ENCODE measurements around the gene IL37. TPM values are rescaled to one million over a fixed set of nuclear protein-coding genes. Genes with fewer than 3 reads are reported as not detected.

The IL37 gene, protein sequence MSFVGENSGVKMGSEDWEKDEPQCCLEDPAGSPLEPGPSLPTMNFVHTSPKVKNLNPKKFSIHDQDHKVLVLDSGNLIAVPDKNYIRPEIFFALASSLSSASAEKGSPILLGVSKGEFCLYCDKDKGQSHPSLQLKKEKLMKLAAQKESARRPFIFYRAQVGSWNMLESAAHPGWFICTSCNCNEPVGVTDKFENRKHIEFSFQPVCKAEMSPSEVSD
- total RNA-seq (2014; rRNA removed; shearing (Covaris generic)) (not detected in 2 replicates), polyA plus RNA-seq (2016; fragmentation: Nextera tagmentation; extraction: Ambion mirVana) (not detected in 2 replicates)
- long read RNA-seq = 0 reads

- H3K36me3 ChIP-seq (ENCODE audit: insufficient read depth) = no peaks in the 10 kb centered on the region
- no peaks in the 10 kb centered on the region for H3K4me1 ChIP-seq (ENCODE audit: insufficient read depth)
- no peaks in the 10 kb centered on the region; the same call in 1 of the 2 replicates for H3K9me2 ChIP-seq (ENCODE audit: insufficient read depth)
- no peak for ATAC-seq
- no peak within 1 kb of the TSS for H2AFZ ChIP-seq
- no peaks in the 10 kb centered on the region for H4K20me1 ChIP-seq (replicated peaks; ENCODE audit: insufficient read depth)
- H3K27ac Mint-ChIP-seq = no peak within 1 kb of the TSS
- no peak within 1 kb of the TSS for H3K4me3 ChIP-seq
- peaks cover 2% of the 10 kb centered on the region; the same call in 2 of the 3 replicates for H3K9me3 Mint-ChIP-seq
- H3K4me1 Mint-ChIP-seq = no peaks in the 10 kb centered on the region
- H3F3A ChIP-seq (replicated peaks; ENCODE audit: low read depth) = no peaks in the 10 kb centered on the region
- H3K4me2 ChIP-seq = no peak within 1 kb of the TSS
- no peaks in the 10 kb centered on the region for H3K27me3 ChIP-seq (ENCODE audit: insufficient read depth)
- DNase-seq (ENCODE audit: low spot score) = no peak
- H3K27me3 Mint-ChIP-seq (ENCODE audit: insufficient read depth, low read depth, poor library complexity) = peaks cover 12% of the 10 kb centered on the region
- H3K4me3 Mint-ChIP-seq = no peak within 1 kb of the TSS
- no peaks in the 10 kb centered on the region for H3K36me3 Mint-ChIP-seq (ENCODE audit: low read depth)
- no peaks in the 10 kb centered on the region for H3K79me2 ChIP-seq (replicated peaks; ENCODE audit: insufficient read depth)
- TF ChIP-seq ZNF114 (CRISPR knock-in tag; IDR thresholded peaks at IDR 0.05) (no peak), CTCF (conservative IDR thresholded peaks at IDR 0.05; ENCODE audit: low read depth in 2 of 2) (no peak), REST (IDR thresholded peaks at IDR 0.05; ENCODE audit: unreplicated experiment) (no peak), NANOG (IDR thresholded peaks at IDR 0.05; ENCODE audit: borderline replicate concordance) (no peak)
- TF ChIP-seq, protein P1, sequence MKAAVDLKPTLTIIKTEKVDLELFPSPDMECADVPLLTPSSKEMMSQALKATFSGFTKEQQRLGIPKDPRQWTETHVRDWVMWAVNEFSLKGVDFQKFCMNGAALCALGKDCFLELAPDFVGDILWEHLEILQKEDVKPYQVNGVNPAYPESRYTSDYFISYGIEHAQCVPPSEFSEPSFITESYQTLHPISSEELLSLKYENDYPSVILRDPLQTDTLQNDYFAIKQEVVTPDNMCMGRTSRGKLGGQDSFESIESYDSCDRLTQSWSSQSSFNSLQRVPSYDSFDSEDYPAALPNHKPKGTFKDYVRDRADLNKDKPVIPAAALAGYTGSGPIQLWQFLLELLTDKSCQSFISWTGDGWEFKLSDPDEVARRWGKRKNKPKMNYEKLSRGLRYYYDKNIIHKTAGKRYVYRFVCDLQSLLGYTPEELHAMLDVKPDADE (IDR thresholded peaks at IDR 0.05) = no peak
- H3K27ac ChIP-seq (ENCODE audit: low read depth) = no peak within 1 kb of the TSS
These were observed at the start of gene IL37 for GRCh38 chr2:112910865-112911264. TSS of gene IL37 (plus strand) at chr2:112911165. CDS start at chr2:112913013, 1,848 bp downstream.

- no peak overlapping the region for H3K4me3 Mint-ChIP-seq
- Histone ChIP-seq H3K9me2 (ENCODE audit: insufficient read depth) (no peaks in the 10 kb centered on the region; the same call in 1 of the 2 replicates), H2AFZ (no peak overlapping the region), H3K27ac (ENCODE audit: low read depth) (no peak overlapping the region), H3K79me2 (replicated peaks; ENCODE audit: insufficient read depth) (no peaks in the 10 kb centered on the region), H3K36me3 (ENCODE audit: insufficient read depth) (peaks cover 18% of the 10 kb centered on the region), H3K27me3 (ENCODE audit: insufficient read depth) (no peaks in the 10 kb centered on the region), H3K4me2 (no peak overlapping the region), H3F3A (replicated peaks; ENCODE audit: low read depth) (no peaks in the 10 kb centered on the region), H3K4me1 (ENCODE audit: insufficient read depth) (no peaks in the 10 kb centered on the region), H4K20me1 (replicated peaks; ENCODE audit: insufficient read depth) (no peaks in the 10 kb centered on the region), H3K4me3 (no peak overlapping the region)
- no peak for DNase-seq (ENCODE audit: low spot score)
- no peak for ATAC-seq
- peaks cover 4% of the 10 kb centered on the region for H3K27me3 Mint-ChIP-seq (ENCODE audit: insufficient read depth, low read depth, poor library complexity)
- H3K36me3 Mint-ChIP-seq (ENCODE audit: low read depth) = peaks cover 49% of the 10 kb centered on the region
- no peak for TF ChIP-seq ZNF114 (CRISPR knock-in tag; IDR thresholded peaks at IDR 0.05)
- H3K9me3 Mint-ChIP-seq = peaks cover 74% of the 10 kb centered on the region
- no peak overlapping the region for H3K27ac Mint-ChIP-seq
- no peaks in the 10 kb centered on the region for H3K4me1 Mint-ChIP-seq
These were observed 46.9 kb upstream of the IL37 start for GRCh38 chr2:112864072-112864471.
